Natural killer cell (primary cell): ENCODE results near the gene RRP1B. TPM values are rescaled to one million over a fixed set of nuclear protein-coding genes. Genes with fewer than 3 reads are reported as not detected.

ENCODE experiments used
- ATAC-seq, 3 donors: fragments of 150-1000 bp in 2 of 3; fragments of 200-7000 bp in 1 of 3; cut with Tn5 transposase; 1 replicate in 1 of 3; 2 replicates in 2 of 3; pipeline ENCODE4 v1.10.0; 2021; ENCODE audit warnings: mild to moderate bottlenecking in 2 of 3, moderate library complexity in 2 of 3
- DNase-seq, 2 donors: peaks; one replicate each; pipeline versions ENCODE4 v3.0.0 to v3.0.0-alpha.2; 2013 to 2021; ENCODE audit warnings: mixed read lengths in 1 of 2
- H3K27ac ChIP-seq: one replicate; pipeline ENCODE4 v1.5.1; 2013; ENCODE audit warnings: mild to moderate bottlenecking, low read length
- H3K27me3 ChIP-seq: one replicate; pipeline ENCODE4 v1.6.1; 2013; ENCODE audit warnings: low read length; ENCODE audit not compliant: control insufficient read depth, insufficient read depth
- H3K36me3 ChIP-seq: one replicate; pipeline ENCODE4 v1.6.1; 2013; ENCODE audit warnings: low read length; ENCODE audit not compliant: control insufficient read depth, insufficient read depth
- H3K4me1 ChIP-seq: one replicate; pipeline ENCODE4 v1.6.1; 2013; ENCODE audit warnings: low read length; ENCODE audit not compliant: control insufficient read depth, insufficient read depth
- H3K4me3 ChIP-seq: one replicate; pipeline ENCODE4 v1.5.1; 2013; ENCODE audit warnings: low read length
- H3K9me3 ChIP-seq: one replicate; pipeline ENCODE4 v1.6.1; 2013; ENCODE audit warnings: low read length; ENCODE audit not compliant: control insufficient read depth, insufficient read depth
- H3K27ac Mint-ChIP-seq, 2 donors: one replicate each; pipeline ENCODE4 v1.8.0; 2022; ENCODE audit warnings: mild to moderate bottlenecking in 2 of 2, mixed read lengths in 2 of 2, moderate library complexity in 1 of 2
- H3K27me3 Mint-ChIP-seq, 2 donors: one replicate each; pipeline ENCODE4 v1.8.0; 2022; ENCODE audit warnings: low read depth in 2 of 2, mixed read lengths in 2 of 2
- H3K36me3 Mint-ChIP-seq: one replicate; pipeline ENCODE4 v1.8.0; 2022; ENCODE audit warnings: mixed read lengths
- H3K4me1 Mint-ChIP-seq, 2 donors: one replicate each; pipeline ENCODE4 v1.8.0; 2022; ENCODE audit warnings: mixed read lengths in 2 of 2
- H3K4me3 Mint-ChIP-seq: one replicate; pipeline ENCODE4 v1.8.0; 2022; ENCODE audit warnings: mild to moderate bottlenecking, moderate library complexity, mixed read lengths
- H3K9me3 Mint-ChIP-seq, 2 donors: one replicate each; pipeline ENCODE4 v1.8.0; 2022; ENCODE audit warnings: mixed read lengths in 2 of 2
- CTCF ChIP-seq: fragments of 200-600 bp; IDR thresholded peaks from one replicate; pipeline ENCODE4 v1.8.0; 2022; ENCODE audit warnings: antibody characterized with exemption
- WGBS: methylation state at CpG from one replicate; pipeline ENCODE4 v1.1.7; 2013; ENCODE audit warnings: missing lambda C conversion rate; ENCODE audit not compliant: insufficient coverage; 5-methylcytosine and 5-hydroxymethylcytosine counted together
- intact Hi-C: fragments of 100-400 bp; cut with micrococcal nuclease; formaldehyde crosslinking; loops from one replicate; pipeline ENCODE4 v1.14.2; 2022
- total RNA-seq, 4 donors: library from RNA; stranded (reverse); fragments of 120-200 nt in 1 of 4; gene quantifications; one replicate each; pipeline versions ENCODE4 v1.2.3 to v1.2.4, GENCODE V29; 2013 to 2022

Gene RRP1B
- total RNA-seq, 3 donors from 2014 or later (not counting 1 experiment from before 2014, with no cell fraction given) = 18.1 to 28.4 (median 25.0) TPM

- Mint-ChIP-seq H3K27me3 (no peaks in the 10 kb centered on the region), H3K4me1 (peaks cover 11% of the 10 kb centered on the region in 2 donors), H3K27ac (peak overlapping the region; percentile 63 to 82), H3K36me3 (no peaks in the 10 kb centered on the region), H3K9me3 (no peaks in the 10 kb centered on the region), H3K4me3 (peak overlapping the region; percentile 88)
- no peaks in the 10 kb centered on the region for H3K9me3 ChIP-seq
- H3K27ac ChIP-seq = no peak overlapping the region
- H3K27me3 ChIP-seq = no peaks in the 10 kb centered on the region
- WGBS = 33% methylated on average over 28 of the region's 29 CpGs
- TF ChIP-seq CTCF = no peak
- peaks cover 33% of the 10 kb centered on the region for H3K4me1 ChIP-seq
- H3K36me3 ChIP-seq = no peaks in the 10 kb centered on the region
- DNase-seq = peak; percentile 59 to 62
- peak; percentile 76 to 88 (median 87) for ATAC-seq
- intact Hi-C loops = no loop called here
- no peak overlapping the region for H3K4me3 ChIP-seq
Observed at GRCh38 chr21:43703035-43703880, 43.9 kb downstream of the RRP1B start.

- Mint-ChIP-seq H3K27ac (no peak overlapping the region), H3K27me3 (peaks cover 0 to 11% of the 10 kb centered on the region in 2 donors), H3K36me3 (no peaks in the 10 kb centered on the region), H3K4me1 (peaks cover 11% of the 10 kb centered on the region in 2 donors), H3K4me3 (no peak overlapping the region), H3K9me3 (no peaks in the 10 kb centered on the region)
- H3K4me3 ChIP-seq = no peak overlapping the region
- ATAC-seq (no peak), DNase-seq (no peak)
- intact Hi-C loops = no loop called here
- H3K27me3 ChIP-seq = no peaks in the 10 kb centered on the region
- WGBS = 97% methylated on average over 7 of the region's 9 CpGs
- peaks cover 13% of the 10 kb centered on the region for H3K4me1 ChIP-seq
- H3K9me3 ChIP-seq = no peaks in the 10 kb centered on the region
- H3K36me3 ChIP-seq = no peaks in the 10 kb centered on the region
- no peak for TF ChIP-seq CTCF
- no peak overlapping the region for H3K27ac ChIP-seq
Observed at GRCh38 chr21:43707462-43707861, 48.1 kb downstream of the RRP1B start.

- Mint-ChIP-seq H3K9me3 (no peaks in the 10 kb centered on the region), H3K27ac (no peak overlapping the region), H3K27me3 (peaks cover 0 to 11% of the 10 kb centered on the region in 2 donors), H3K4me1 (no peaks in the 10 kb centered on the region), H3K36me3 (no peaks in the 10 kb centered on the region), H3K4me3 (no peak overlapping the region)
- no peak overlapping the region for H3K27ac ChIP-seq
- no peaks in the 10 kb centered on the region for H3K9me3 ChIP-seq
- no peak for TF ChIP-seq CTCF
- H3K36me3 ChIP-seq = no peaks in the 10 kb centered on the region
- intact Hi-C loops = no loop called here
- DNase-seq = no peak
- no peak for ATAC-seq
- no peaks in the 10 kb centered on the region for H3K4me1 ChIP-seq
- 97% methylated on average over 13 of the region's 13 CpGs for WGBS
- no peaks in the 10 kb centered on the region for H3K27me3 ChIP-seq
- no peak overlapping the region for H3K4me3 ChIP-seq
Observed at GRCh38 chr21:43708745-43709381, 49.5 kb downstream of the RRP1B start.
